ENCODE results near the gene RNU6-7.
A peak's percentile ranks its signal among the peaks of the same experiment; 100 is the strongest.

RNU6-7 gene

GRCh38 chr14:32224737-32225377 lies 23.0 kb downstream of the RNU6-7 start:
- H3K27ac ChIP-seq (ENCODE audit: low read length): no peak overlapping the region
- H3K4me2 ChIP-seq (ENCODE audit: low read length): no peak overlapping the region

DNA sequence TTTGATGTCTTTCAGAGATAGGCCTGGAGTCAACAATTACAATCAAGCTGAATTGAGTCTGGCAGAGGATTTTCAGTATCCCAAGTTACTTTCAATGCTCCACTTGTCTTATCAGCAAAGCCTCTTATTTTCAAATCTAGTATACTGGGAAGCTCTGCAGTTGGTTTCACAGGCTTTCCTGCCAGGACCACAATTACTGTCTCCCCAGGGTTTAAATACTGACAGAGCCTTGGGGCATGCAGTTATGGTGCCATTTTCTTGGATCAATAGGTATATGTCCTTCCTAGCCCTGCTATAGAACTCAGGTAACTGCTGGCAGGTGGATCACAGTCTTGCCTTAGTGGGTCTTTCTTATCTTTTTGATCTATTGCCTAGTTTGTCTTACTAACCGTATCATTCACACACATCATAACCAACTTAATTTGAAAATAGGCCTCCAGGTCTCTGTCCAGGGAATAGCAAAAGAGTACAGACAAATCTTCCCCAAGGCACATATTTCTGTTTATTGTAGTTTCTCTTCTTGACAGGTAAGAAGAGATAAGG lies 23.6 kb downstream of the RNU6-7 start:
- H3K9ac ChIP-seq (ENCODE audit: low read length): no peak overlapping the region
- H4K20me1 ChIP-seq (ENCODE audit: insufficient read depth, low read length): no peaks in the 10 kb centered on the region
- H3K27ac ChIP-seq (ENCODE audit: low read length): no peak overlapping the region
- H3K27me3 ChIP-seq (ENCODE audit: low read depth, low read length): no peaks in the 10 kb centered on the region; the same call in 1 of the 2 replicates
- H3K79me2 ChIP-seq (ENCODE audit: low read length): no peaks in the 10 kb centered on the region
- H3K36me3 ChIP-seq (replicated peaks; ENCODE audit: low read depth, low read length): no peaks in the 10 kb centered on the region
- 0 out of 2 replicates have a peak overlapping the region, but pooled peaks have one; percentile 19 for H2AFZ ChIP-seq (ENCODE audit: low read depth, low read length)
- H3K9me3 ChIP-seq (ENCODE audit: insufficient read depth, low read length): no peaks in the 10 kb centered on the region
- no peak for TF ChIP-seq CTCF (IDR thresholded peaks at IDR 0.05; ENCODE audit: low read depth, low read length)
- TF ChIP-seq EZH2phosphoT487 (IDR thresholded peaks at IDR 0.05; ENCODE audit: low read depth): no peak
- H3K4me1 ChIP-seq (ENCODE audit: low read length): 0 out of 2 replicates have a peak, but pooled peaks cover 5% of the 10 kb centered on the region
- no peak overlapping the region for H3K4me3 ChIP-seq (ENCODE audit: low read length)
- no peak overlapping the region for H3K4me2 ChIP-seq (ENCODE audit: low read length)

More at GRCh38 chr14:32224737-32225377, 23.0 kb downstream of the RNU6-7 start:
- H3K27me3 ChIP-seq (ENCODE audit: low read depth, low read length): no peaks in the 10 kb centered on the region; the same call in 1 of the 2 replicates
- no peak overlapping the region for H3K9ac ChIP-seq (ENCODE audit: low read length)
- 0 out of 2 replicates have a peak, but pooled peaks cover 5% of the 10 kb centered on the region for H3K4me1 ChIP-seq (ENCODE audit: low read length)
- H3K4me3 ChIP-seq (ENCODE audit: low read length): no peak overlapping the region
- no peaks in the 10 kb centered on the region for H3K36me3 ChIP-seq (replicated peaks; ENCODE audit: low read depth, low read length)
- no peaks in the 10 kb centered on the region for H3K9me3 ChIP-seq (ENCODE audit: insufficient read depth, low read length)
- no peaks in the 10 kb centered on the region for H3K79me2 ChIP-seq (ENCODE audit: low read length)
- H4K20me1 ChIP-seq (ENCODE audit: insufficient read depth, low read length): no peaks in the 10 kb centered on the region
- no peak for TF ChIP-seq EZH2phosphoT487 (IDR thresholded peaks at IDR 0.05; ENCODE audit: low read depth)
- TF ChIP-seq CTCF (IDR thresholded peaks at IDR 0.05; ENCODE audit: low read depth, low read length): peak; percentile 30
- H2AFZ ChIP-seq (ENCODE audit: low read depth, low read length): peak overlapping the region; percentile 19; the same call in 1 of the 2 replicates

DNA sequence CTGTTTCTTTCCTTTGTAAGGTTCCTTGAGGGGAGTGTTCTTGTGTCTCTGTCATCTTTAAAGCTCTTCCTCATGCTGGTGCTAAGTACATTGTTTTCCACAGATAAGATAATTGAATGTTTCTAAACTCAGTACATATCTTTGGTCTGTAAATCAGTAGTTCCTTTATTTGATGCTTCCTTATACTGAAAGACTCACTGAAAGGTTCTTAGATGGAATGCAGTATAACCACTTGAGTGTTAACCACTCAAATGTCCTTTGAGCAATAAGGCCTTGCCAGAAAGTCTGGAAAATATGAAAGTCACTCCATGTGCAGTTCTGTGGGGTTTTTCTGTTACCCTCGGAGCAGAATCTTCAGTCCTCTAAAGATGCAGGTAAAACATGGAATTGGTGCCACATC lies 24.2 kb downstream of the RNU6-7 start:
- no peak overlapping the region for H3K9ac ChIP-seq (ENCODE audit: low read length)
- H3K27ac ChIP-seq (ENCODE audit: low read length): no peak overlapping the region
- H3K9me3 ChIP-seq (ENCODE audit: insufficient read depth, low read length): no peaks in the 10 kb centered on the region
- H3K27me3 ChIP-seq (ENCODE audit: low read depth, low read length): no peaks in the 10 kb centered on the region; the same call in 1 of the 2 replicates
- no peaks in the 10 kb centered on the region for H3K79me2 ChIP-seq (ENCODE audit: low read length)
- H3K36me3 ChIP-seq (replicated peaks; ENCODE audit: low read depth, low read length): no peaks in the 10 kb centered on the region
- TF ChIP-seq EZH2phosphoT487 (IDR thresholded peaks at IDR 0.05; ENCODE audit: low read depth) (no peak), CTCF (IDR thresholded peaks at IDR 0.05; ENCODE audit: low read depth, low read length) (no peak)
- H3K4me3 ChIP-seq (ENCODE audit: low read length): no peak overlapping the region
- H2AFZ ChIP-seq (ENCODE audit: low read depth, low read length): no peak overlapping the region
- H3K4me2 ChIP-seq (ENCODE audit: low read length): no peak overlapping the region
- H4K20me1 ChIP-seq (ENCODE audit: insufficient read depth, low read length): no peaks in the 10 kb centered on the region
- H3K4me1 ChIP-seq (ENCODE audit: low read length): 0 out of 2 replicates have a peak, but pooled peaks cover 5% of the 10 kb centered on the region

DNA sequence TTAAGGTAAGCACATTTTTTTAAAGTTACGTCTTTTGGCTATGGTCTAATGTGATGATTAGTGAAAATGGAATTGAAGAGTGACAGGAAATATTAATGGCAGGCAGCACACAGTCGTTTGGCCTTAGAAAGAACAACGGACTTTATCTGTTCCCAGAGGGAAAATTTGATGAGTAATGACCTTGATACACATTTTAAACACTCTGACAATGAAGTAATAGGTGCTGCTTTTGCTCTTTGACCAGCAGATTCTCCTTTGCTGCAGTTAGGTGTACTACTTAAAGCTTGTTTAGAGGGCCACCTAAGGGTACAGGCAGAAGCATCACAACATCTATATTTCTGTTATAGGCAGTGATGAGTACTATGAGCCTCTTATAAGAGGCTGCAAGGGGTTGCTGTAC lies 28.3 kb downstream of the RNU6-7 start:
- Histone ChIP-seq H2AFZ (ENCODE audit: low read depth, low read length) (no peak overlapping the region), H4K20me1 (ENCODE audit: insufficient read depth, low read length) (no peaks in the 10 kb centered on the region), H3K4me3 (ENCODE audit: low read length) (no peak overlapping the region), H3K4me2 (ENCODE audit: low read length) (no peak overlapping the region), H3K36me3 (replicated peaks; ENCODE audit: low read depth, low read length) (no peaks in the 10 kb centered on the region), H3K9ac (ENCODE audit: low read length) (no peak overlapping the region), H3K9me3 (ENCODE audit: insufficient read depth, low read length) (no peaks in the 10 kb centered on the region), H3K27ac (ENCODE audit: low read length) (no peak overlapping the region), H3K4me1 (ENCODE audit: low read length) (0 out of 2 replicates have a peak, but pooled peaks cover under 1% of the 10 kb centered on the region), H3K79me2 (ENCODE audit: low read length) (no peaks in the 10 kb centered on the region), H3K27me3 (ENCODE audit: low read depth, low read length) (no peaks in the 10 kb centered on the region)
- TF ChIP-seq EZH2phosphoT487 (IDR thresholded peaks at IDR 0.05; ENCODE audit: low read depth) (no peak), CTCF (IDR thresholded peaks at IDR 0.05; ENCODE audit: low read depth, low read length) (peak; percentile 36; the same call in 1 of the 2 replicates)
